Body of pancreas (tissue), 4 donors: ENCODE measurements around the gene FERMT1. TPM values are rescaled to one million over a fixed set of nuclear protein-coding genes. Genes with fewer than 3 reads are reported as not detected.

ENCODE experiments used
- ATAC-seq: fragments of 150-250 bp; one replicate; pipeline ENCODE4 v1.9.1; 2016
- DNase-seq, 4 donors: peaks; one replicate each; pipeline ENCODE4 v3.0.0-alpha.2; 2019
- H3K27ac ChIP-seq, 4 donors: fragments of 200-600 bp; sonication (generic); 1 replicate in 3 of 4; 2 replicates in 1 of 4; pipeline versions ENCODE4 v1.5.1 to v1.6.1; 2016 to 2019; ENCODE audit warnings: mild to moderate bottlenecking in 1 of 4, mixed read lengths in 1 of 4, moderate library complexity in 1 of 4
- H3K27me3 ChIP-seq, 2 donors: fragments of 200-600 bp; sonication (generic); one replicate each; pipeline ENCODE4 v1.6.0; 2016; ENCODE audit warnings: mild to moderate bottlenecking in 1 of 2
- H3K36me3 ChIP-seq, 2 donors: fragments of 200-600 bp; sonication (generic); replicated peaks in 1 of 2; 2 replicates each; pipeline ENCODE4 v1.5.1; 2016; ENCODE audit warnings: low read depth in 2 of 2; ENCODE audit not compliant: insufficient read depth in 1 of 2
- H3K4me1 ChIP-seq: fragments of 200-600 bp; sonication (generic); one replicate; pipeline ENCODE4 v1.6.0; 2016
- H3K4me3 ChIP-seq, 2 donors: fragments of 200-600 bp; sonication (generic); 1 replicate in 1 of 2; 2 replicates in 1 of 2; pipeline ENCODE4 v1.5.1; 2016 to 2019
- H3K9me3 ChIP-seq, 3 donors: fragments of 200-600 bp; sonication (generic); 1 replicate in 2 of 3; 2 replicates in 1 of 3; pipeline ENCODE4 v1.5.1; 2016
- POLR2A ChIP-seq, 3 donors: fragments of 450-650 bp; IDR thresholded peaks; one replicate each; pipeline ENCODE4 v1.6.1; 2016; ENCODE audit warnings: antibody characterized with exemption in 3 of 3, mild to moderate bottlenecking in 2 of 3
- WGBS, 2 donors: methylation state at CpG; one replicate each; pipeline ENCODE4 v1.1.5; 2017; 5-methylcytosine and 5-hydroxymethylcytosine counted together
- intact Hi-C: fragments of 100-400 bp; cut with DNase I; formaldehyde crosslinking; loops from one replicate; pipeline ENCODE4 v1.15.1; 2023
- total RNA-seq, 2 donors: library from RNA; depleted of rRNA; stranded (reverse); fragments of >200 nt; gene quantifications; one replicate each; pipeline ENCODE4 v1.1.0, GENCODE V29; 2016
- TF ChIP-seq, protein P1 (sequence below), 7 experiments: fragments of 450-650 bp in 4 of 7; fragments of 200-600 bp in 3 of 7; sonication (generic) in 3 of 7; IDR thresholded peaks; one replicate each; pipeline ENCODE4 v1.5.1; 2016 to 2019; ENCODE audit warnings: antibody characterized with exemption in 7 of 7

Gene FERMT1
- total RNA-seq, 2 donors from 2014 or later = 3.0 to 5.7 TPM

DNA sequence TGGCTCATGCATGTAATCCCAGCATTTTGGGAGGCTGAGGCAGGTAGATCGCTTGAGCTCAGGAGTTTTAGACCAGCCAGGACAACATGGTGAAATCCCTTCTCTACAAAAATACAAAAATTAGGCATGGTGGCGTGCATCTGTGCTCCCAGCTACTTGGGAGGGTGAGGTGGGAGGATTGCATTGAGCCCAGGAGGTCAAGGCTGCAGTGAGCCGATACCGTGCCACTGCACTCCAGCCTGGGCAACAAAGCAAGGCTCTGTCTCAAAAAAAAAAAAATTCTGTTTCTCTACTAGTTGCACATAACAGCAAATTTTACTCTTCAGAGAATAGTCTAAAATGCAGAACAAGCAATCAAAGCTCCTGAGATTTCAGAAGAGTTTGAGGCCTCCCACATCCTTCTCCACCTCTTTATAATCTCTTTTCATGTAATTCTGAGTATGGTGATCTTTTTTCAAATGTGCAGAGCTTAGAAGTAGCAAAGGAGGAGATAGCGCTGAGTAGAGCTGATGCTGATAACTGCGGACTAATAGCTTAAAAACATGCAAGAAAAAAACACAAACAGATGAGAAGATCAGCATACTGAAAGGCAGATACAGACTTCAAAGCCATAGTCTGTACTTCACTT, 92.3 kb downstream of the FERMT1 start:
- WGBS, 2 donors = 63 to 69% methylated on average over 6 of the region's 6 CpGs
- ATAC-seq = no peak
- no peaks in the 10 kb centered on the region for H3K9me3 ChIP-seq
- TF ChIP-seq, protein P1, sequence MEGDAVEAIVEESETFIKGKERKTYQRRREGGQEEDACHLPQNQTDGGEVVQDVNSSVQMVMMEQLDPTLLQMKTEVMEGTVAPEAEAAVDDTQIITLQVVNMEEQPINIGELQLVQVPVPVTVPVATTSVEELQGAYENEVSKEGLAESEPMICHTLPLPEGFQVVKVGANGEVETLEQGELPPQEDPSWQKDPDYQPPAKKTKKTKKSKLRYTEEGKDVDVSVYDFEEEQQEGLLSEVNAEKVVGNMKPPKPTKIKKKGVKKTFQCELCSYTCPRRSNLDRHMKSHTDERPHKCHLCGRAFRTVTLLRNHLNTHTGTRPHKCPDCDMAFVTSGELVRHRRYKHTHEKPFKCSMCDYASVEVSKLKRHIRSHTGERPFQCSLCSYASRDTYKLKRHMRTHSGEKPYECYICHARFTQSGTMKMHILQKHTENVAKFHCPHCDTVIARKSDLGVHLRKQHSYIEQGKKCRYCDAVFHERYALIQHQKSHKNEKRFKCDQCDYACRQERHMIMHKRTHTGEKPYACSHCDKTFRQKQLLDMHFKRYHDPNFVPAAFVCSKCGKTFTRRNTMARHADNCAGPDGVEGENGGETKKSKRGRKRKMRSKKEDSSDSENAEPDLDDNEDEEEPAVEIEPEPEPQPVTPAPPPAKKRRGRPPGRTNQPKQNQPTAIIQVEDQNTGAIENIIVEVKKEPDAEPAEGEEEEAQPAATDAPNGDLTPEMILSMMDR (IDR thresholded peaks at IDR 0.05) = no peak
- H3K4me3 ChIP-seq = no peak overlapping the region
- intact Hi-C loops = no loop called here
- no peak overlapping the region for H3K27ac ChIP-seq
- peaks cover 0 to 3% of the 10 kb centered on the region in 2 donors for H3K36me3 ChIP-seq
- H3K27me3 ChIP-seq = no peaks in the 10 kb centered on the region
- no peak for DNase-seq
- peaks cover 32% of the 10 kb centered on the region for H3K4me1 ChIP-seq

DNA sequence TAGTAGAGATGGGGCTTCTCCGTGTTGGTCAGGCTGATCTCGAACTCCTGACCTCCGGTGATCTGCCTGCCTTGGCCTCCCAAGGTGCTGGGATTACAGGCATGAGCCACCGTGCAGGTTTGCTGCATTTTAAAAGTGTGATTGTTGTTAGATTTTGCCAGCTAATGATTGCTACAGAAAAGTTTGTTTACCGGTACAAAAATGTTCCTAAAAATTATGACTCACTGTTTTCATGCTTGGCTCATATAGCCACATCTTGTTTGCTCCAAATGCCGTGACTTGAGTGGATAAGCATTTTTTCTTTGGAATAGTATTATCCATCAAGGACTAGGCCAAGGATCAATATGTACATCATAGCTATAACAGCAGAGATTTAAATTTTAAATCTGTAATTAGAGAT, 93.3 kb downstream of the FERMT1 start:
- Histone ChIP-seq H3K36me3 (peaks cover 0 to under 1% of the 10 kb centered on the region in 2 donors), H3K9me3 (no peaks in the 10 kb centered on the region), H3K4me3 (no peak overlapping the region), H3K27me3 (no peaks in the 10 kb centered on the region), H3K27ac (peak overlapping the region in 1 of 4 donors; percentile 30), H3K4me1 (peaks cover 29% of the 10 kb centered on the region)
- intact Hi-C loops = no loop called here
- DNase-seq = no peak
- TF ChIP-seq POLR2A (IDR thresholded peaks at IDR 0.05) = no peak
- TF ChIP-seq, protein P1 (IDR thresholded peaks at IDR 0.05) = no peak
- no peak for ATAC-seq
- 53 to 57% methylated on average over 6 of the region's 6 CpGs for WGBS, 2 donors

DNA sequence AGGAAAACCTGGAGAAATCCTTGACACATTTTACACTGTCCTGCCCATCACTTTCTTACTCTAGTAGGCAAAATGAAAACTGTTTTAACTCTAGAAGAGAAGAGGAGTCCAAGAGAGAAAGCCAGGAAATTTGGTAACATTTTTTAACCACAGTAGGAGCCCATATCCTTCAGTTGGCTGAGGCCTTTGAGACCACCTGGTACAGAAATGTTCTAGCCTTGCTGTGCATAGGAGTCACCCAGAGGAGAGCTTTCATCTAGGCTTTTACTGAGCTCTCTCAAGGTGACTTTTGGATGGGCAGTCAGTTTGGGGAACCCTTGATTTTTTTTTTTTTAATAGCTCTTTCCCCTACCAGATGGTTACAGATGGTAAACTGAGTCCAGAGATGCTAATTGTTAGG, 94.0 kb downstream of the FERMT1 start:
- no peak overlapping the region for H3K4me3 ChIP-seq
- H3K27ac ChIP-seq = no peak overlapping the region
- peaks cover 22% of the 10 kb centered on the region for H3K4me1 ChIP-seq
- no peaks in the 10 kb centered on the region for H3K36me3 ChIP-seq
- TF ChIP-seq POLR2A (IDR thresholded peaks at IDR 0.05) = no peak
- TF ChIP-seq, protein P1 (IDR thresholded peaks at IDR 0.05) = no peak
- no peak for ATAC-seq
- no peaks in the 10 kb centered on the region for H3K9me3 ChIP-seq
- intact Hi-C loops = no loop called here
- DNase-seq = no peak
- no peaks in the 10 kb centered on the region for H3K27me3 ChIP-seq

DNA sequence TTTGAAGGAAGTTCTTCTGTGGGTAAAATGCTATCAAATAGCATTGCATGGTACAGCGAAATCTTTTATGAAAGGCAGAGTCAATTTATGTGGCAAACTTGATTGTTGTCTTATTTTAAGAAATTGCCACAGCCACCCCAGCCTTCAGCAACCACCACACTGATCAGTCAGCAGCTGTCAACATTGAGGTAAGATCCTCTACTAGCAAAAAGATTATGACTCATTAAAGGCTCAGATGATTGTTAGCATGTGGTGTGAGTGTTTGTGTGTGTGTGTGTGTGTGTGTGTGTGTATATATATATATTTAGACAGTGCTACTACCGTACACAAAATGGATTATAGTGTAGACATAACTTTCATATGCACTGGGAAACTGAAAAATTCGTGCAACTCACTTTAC, 96.8 kb downstream of the FERMT1 start:
- intact Hi-C loops = no loop called here
- TF ChIP-seq POLR2A (IDR thresholded peaks at IDR 0.05) = no peak
- TF ChIP-seq, protein P1 (IDR thresholded peaks at IDR 0.05) = no peak
- ATAC-seq (no peak), DNase-seq (no peak)
- Histone ChIP-seq H3K4me1 (peaks cover 10% of the 10 kb centered on the region), H3K9me3 (no peaks in the 10 kb centered on the region), H3K27me3 (no peaks in the 10 kb centered on the region), H3K36me3 (no peaks in the 10 kb centered on the region), H3K27ac (no peak overlapping the region), H3K4me3 (no peak overlapping the region)
- 79 to 88% methylated on average over 3 of the region's 3 CpGs for WGBS, 2 donors

Other genes with a start within 250 kb of the FERMT1 start
- 10 to 100 TPM; 12.5 to 30.6 TPM for gene CHGB, start 211.5 kb downstream of the FERMT1 start, total RNA-seq
- 1 to 10 TPM; 5.2 to 8.6 TPM for gene TRMT6, start 172.5 kb downstream of the FERMT1 start, total RNA-seq
- gene MCM8, start 172.4 kb downstream of the FERMT1 start, total RNA-seq = 1 to 10 TPM; 2.6 to 3.6 TPM
- gene CRLS1, start 116.9 kb downstream of the FERMT1 start, total RNA-seq = 100 to 1,000 TPM in 1 of 2 donors, 10 to 100 TPM in 1; 31.6 to 102 TPM
- gene LRRN4, start 69.0 kb downstream of the FERMT1 start, total RNA-seq = 10 to 100 TPM; 10.9 to 11.2 TPM